IMR-90 (cell line): Measurements from ENCODE around the gene ARL8B. TPM values are rescaled to one million over a fixed set of nuclear protein-coding genes. Genes with fewer than 3 reads are reported as not detected.
A peak's percentile ranks its signal among the peaks of the same experiment; 100 is the strongest.

Experiments
- ATAC-seq: fragments of 200-7000 bp; cut with Tn5 transposase; 2 replicates; pipeline ENCODE4 v1.9.1; 2020; ENCODE audit warnings: low read depth, mild to moderate bottlenecking, moderate library complexity
- BruUV-seq: library from RNA; stranded (reverse); fragments of 400-500 nt; replicated peaks from 2 replicates; lab custom pipeline; 2021; lab: Mats Ljungman, UMichigan
- CTCF ChIA-PET: fragments of 300-600 bp; formaldehyde crosslinking; extraction: SDS; loops from one replicate; lab custom pipeline; 2021; ENCODE audit warnings: antibody characterized with exemption; lab: Yijun Ruan, JAX
- POLR2A ChIA-PET: fragments of 300-600 bp; sonication (Branson Sonifier 250); formaldehyde crosslinking; loops from one replicate; lab custom pipeline; 2022; ENCODE audit warnings: antibody characterized with exemption; ENCODE audit not compliant: unreplicated experiment; lab: Charles Lee
- DNase-seq: peaks from one replicate; pipeline ENCODE4 v3.0.0; 2013
- H2AFZ ChIP-seq: replicated peaks from 2 replicates; pipeline ENCODE3; 2013; ENCODE audit warnings: low read length, mild to moderate bottlenecking; ENCODE audit not compliant: poor library complexity
- H2AK5ac ChIP-seq: 2 replicates; pipeline ENCODE4 v1.6.1; 2013; ENCODE audit warnings: low read depth, low read length, inconsistent platforms
- H2AK9ac ChIP-seq: replicated peaks from 2 replicates; pipeline ENCODE3; 2013; ENCODE audit warnings: mild to moderate bottlenecking, low read depth, low read length, moderate library complexity; ENCODE audit not compliant: poor library complexity
- H2BK120ac ChIP-seq: 2 replicates; pipeline ENCODE4 v1.6.1; 2013; ENCODE audit warnings: low read depth, low read length, inconsistent platforms
- H2BK15ac ChIP-seq: 3 replicates; pipeline ENCODE4 v1.6.1; 2013; ENCODE audit warnings: low read depth, low read length, inconsistent platforms
- H2BK20ac ChIP-seq: 2 replicates; pipeline ENCODE4 v1.6.1; 2013; ENCODE audit warnings: low read depth, mild to moderate bottlenecking, inconsistent platforms, low read length, moderate library complexity
- H2BK5ac ChIP-seq: 2 replicates; pipeline ENCODE4 v1.6.1; 2013; ENCODE audit warnings: mild to moderate bottlenecking, low read depth, low read length, inconsistent platforms; ENCODE audit not compliant: poor library complexity, severe bottlenecking
- H3K14ac ChIP-seq: replicated peaks from 2 replicates; pipeline ENCODE4 v1.6.1; 2013; ENCODE audit warnings: low read depth, low read length, inconsistent platforms
- H3K18ac ChIP-seq: 2 replicates; pipeline ENCODE4 v1.6.1; 2013; ENCODE audit warnings: low read depth, low read length, control low read depth
- H3K23ac ChIP-seq: 2 replicates; pipeline ENCODE4 v1.6.1; 2013; ENCODE audit warnings: low read depth, low read length, inconsistent platforms
- H3K27ac ChIP-seq: 2 replicates; pipeline ENCODE4 v1.5.1; 2013; ENCODE audit warnings: mild to moderate bottlenecking, control low read depth, low read length; ENCODE audit not compliant: insufficient read depth
- H3K27me3 ChIP-seq: 2 replicates; pipeline ENCODE4 v1.6.1; 2013; ENCODE audit warnings: low read length; ENCODE audit not compliant: control insufficient read depth, insufficient read depth
- H3K36me3 ChIP-seq: 2 replicates; pipeline ENCODE4 v1.6.1; 2013; ENCODE audit warnings: low read length, mixed read lengths; ENCODE audit not compliant: control insufficient read depth, insufficient read depth
- H3K4ac ChIP-seq: 2 replicates; pipeline ENCODE4 v1.6.1; 2013; ENCODE audit warnings: low read depth, low read length, inconsistent platforms
- H3K4me1 ChIP-seq: 2 replicates; pipeline ENCODE4 v1.6.1; 2013; ENCODE audit warnings: low read length, mixed read lengths; ENCODE audit not compliant: control insufficient read depth, insufficient read depth
- H3K4me2 ChIP-seq: 2 replicates; pipeline ENCODE4 v1.6.1; 2013; ENCODE audit warnings: low read depth, mild to moderate bottlenecking, control low read depth, low read length, moderate library complexity
- H3K4me3 ChIP-seq: 2 replicates; pipeline ENCODE4 v1.5.1; 2013; ENCODE audit warnings: low read depth, mild to moderate bottlenecking, control low read depth, low read length, moderate library complexity; ENCODE audit not compliant: insufficient read depth
- H3K56ac ChIP-seq: 2 replicates; pipeline ENCODE4 v1.6.1; 2013; ENCODE audit warnings: low read length, inconsistent platforms; ENCODE audit not compliant: insufficient read depth; ENCODE audit errors: extremely low read depth
- H3K79me1 ChIP-seq, 2 experiments: 2 replicates each; pipeline ENCODE4 v1.6.1; 2013; ENCODE audit warnings: low read length in 2 of 2, inconsistent platforms in 1 of 2, low read depth in 1 of 2
- H3K9ac ChIP-seq: 2 replicates; pipeline ENCODE4 v1.6.1; 2013; ENCODE audit warnings: low read depth, low read length, control low read depth
- H3K9me1 ChIP-seq: 2 replicates; pipeline ENCODE4 v1.6.1; 2013; ENCODE audit warnings: low read length, inconsistent platforms; ENCODE audit not compliant: insufficient read depth
- H3K9me3 ChIP-seq: 2 replicates; pipeline ENCODE4 v1.6.1; 2013; ENCODE audit warnings: low read length; ENCODE audit not compliant: control insufficient read depth, insufficient read depth
- H4K20me1 ChIP-seq: 2 replicates; pipeline ENCODE4 v1.6.1; 2013; ENCODE audit warnings: low read length, inconsistent platforms; ENCODE audit not compliant: insufficient read depth
- H4K5ac ChIP-seq: 2 replicates; pipeline ENCODE4 v1.6.1; 2013; ENCODE audit warnings: mild to moderate bottlenecking, low read depth, low read length, control low read depth
- H4K8ac ChIP-seq, 2 experiments: 2 replicates each; pipeline ENCODE4 v1.6.1; 2013; ENCODE audit warnings: low read depth in 2 of 2, low read length in 2 of 2, control low read depth in 1 of 2, inconsistent platforms in 1 of 2
- H4K91ac ChIP-seq: 2 replicates; pipeline ENCODE4 v1.6.1; 2013; ENCODE audit warnings: low read depth, low read length, inconsistent platforms; ENCODE audit not compliant: insufficient read depth
- BHLHE40 ChIP-seq: fragments of 150-350 bp; IDR thresholded peaks from 2 replicates; pipeline ENCODE4 v1.6.1; 2016; ENCODE audit warnings: mild to moderate bottlenecking, low read depth, low read length
- CHD1 ChIP-seq: IDR thresholded peaks from 2 replicates; pipeline ENCODE4 v1.6.1; 2012; ENCODE audit warnings: low read depth, low read length, improper control_type of control experiment
- CTCF ChIP-seq: conservative IDR thresholded peaks from 2 replicates; pipeline ENCODE4 v1.5.1; 2012; ENCODE audit warnings: mild to moderate bottlenecking, low read depth, low read length, improper control_type of control experiment
- MAFK ChIP-seq: IDR thresholded peaks from 2 replicates; pipeline ENCODE4 v1.6.1; 2012; ENCODE audit warnings: low read depth, low read length, improper control_type of control experiment
- MAZ ChIP-seq: IDR thresholded peaks from 2 replicates; pipeline ENCODE4 v1.6.1; 2012; ENCODE audit warnings: low read depth, mild to moderate bottlenecking, low read length, improper control_type of control experiment, moderate library complexity, borderline replicate concordance
- POLR2A ChIP-seq: IDR thresholded peaks from 2 replicates; pipeline ENCODE4 v1.6.1; 2012; ENCODE audit warnings: mild to moderate bottlenecking, low read depth, low read length
- WGBS, 2 experiments: methylation state at CpG; one replicate each; pipeline versions ENCODE4 v1.1.5 to v1.1.7; 2013; ENCODE audit warnings: missing lambda C conversion rate in 2 of 2; ENCODE audit not compliant: insufficient read length in 1 of 2; ENCODE audit errors: extremely low coverage in 2 of 2; 5-methylcytosine and 5-hydroxymethylcytosine counted together
- dilution Hi-C: fragments of 300-500 bp; cut with HindIII; formaldehyde crosslinking; loops from one replicate; pipeline ENCODE4 v1.14.3; 2018; ENCODE audit warnings: low sequenced_read_pairs; ENCODE audit not compliant: unreplicated experiment
- in situ Hi-C: fragments of 300-500 bp; cut with MboI; formaldehyde crosslinking; loops from 3 replicates; pipeline ENCODE4 v1.14.3; 2019; ENCODE audit warnings: low sequenced_read_pairs, inconsistent platforms, mixed read lengths
- intact Hi-C: fragments of 100-400 bp; cut with micrococcal nuclease; formaldehyde crosslinking; loops from 2 replicates; pipeline ENCODE4 v1.10.0; 2022
- polyA plus RNA-seq, 3 experiments: library from polyadenylated mRNA; depleted of rRNA; stranded (reverse); fragments of >200 nt; gene quantifications; 2 replicates each; pipeline ENCODE4 v1.2.3, GENCODE V29; 2012; ENCODE audit warnings: low replicate concordance in 1 of 3
- total RNA-seq: library from RNA; depleted of rRNA; stranded (reverse); fragments of >200 nt; gene quantifications from 2 replicates; pipeline ENCODE4 v1.2.3, GENCODE V29; 2012

ARL8B gene
- total and polyA plus RNA-seq, 2 of the 4 experiments (the other 2 are of a cell fraction), result 32.3 to 47.0 TPM

GRCh38 chr3:5187920-5188418 is 65.9 kb downstream of the ARL8B start:
- Histone ChIP-seq H3K27me3 (no peaks in the 10 kb centered on the region), H3K4me3 (peak overlapping the region; percentile 94), H4K91ac (peak overlapping the region; percentile 71; the same call in 1 of the 2 replicates), H3K18ac (no peak overlapping the region), H3K27ac (peak overlapping the region; percentile 88), H3K79me1 (peaks cover 0 to 32% of the 10 kb centered on the region in 2 experiments; a peak in 2 of 4 replicates), H2BK5ac (peak overlapping the region; percentile 88), H3K9ac (peak overlapping the region; percentile 92), H2AK9ac (peak overlapping the region; percentile 98), H2BK20ac (no peak overlapping the region), H3K14ac (peak overlapping the region; percentile 85; the same call in 1 of the 2 replicates), H2BK15ac (no peak overlapping the region), H2AK5ac (peak overlapping the region; percentile 80; the same call in 1 of the 2 replicates), H3K9me3 (no peaks in the 10 kb centered on the region), H4K20me1 (peaks cover 17% of the 10 kb centered on the region; the same call in 1 of the 2 replicates), H2AFZ (peak overlapping the region; percentile 95), H3K9me1 (peaks cover 10% of the 10 kb centered on the region; the same call in 1 of the 2 replicates), H3K23ac (peak overlapping the region; percentile 90; the same call in 1 of the 2 replicates), H3K4me1 (peaks cover 2% of the 10 kb centered on the region), H3K56ac (peak overlapping the region; percentile 80), H4K8ac (peak overlapping the region; percentile 10 to 68; a peak in 3 of 4 replicates), H3K4me2 (peak overlapping the region; percentile 84; the same call in 1 of the 2 replicates), H4K5ac (0 out of 2 replicates have a peak overlapping the region, but pooled peaks have one; percentile 33), H3K36me3 (no peaks in the 10 kb centered on the region), H2BK120ac (no peak overlapping the region), H3K4ac (peak overlapping the region; percentile 79)
- dilution Hi-C loops, result no loop called here
- TF ChIP-seq MAFK (no peak), POLR2A (peak; percentile 32; the same call in 1 of the 2 replicates), CHD1 (0 out of 2 replicates have a peak, but pooled peaks have one; percentile 23), MAZ (peak; percentile 50; the same call in 1 of the 2 replicates), CTCF (no peak), BHLHE40 (no peak)
- CTCF ChIA-PET, result no interaction called here
- 1% methylated on average over 39 of the region's 66 CpGs; no CpG with 5 or more reads in 1 of the 2 experiments for WGBS, 2 experiments
- no TSS peak for BruUV-seq
- peak; percentile 27 for ATAC-seq
- peak; percentile 24 for DNase-seq
- intact Hi-C loops, result loop anchor here (1.0 to 5.0 kb wide), 4 partner anchors 51 to 531 kb away; partner anchors contain the start of gene ARL8B
- POLR2A ChIA-PET, result interaction anchor here (0.6 kb wide), 1 partner anchor 23 kb away, joined by 3 read pairs; no protein-coding TSS in a partner anchor
- in situ Hi-C loops, result no loop called here
